OCI-LY3 (cell line): ENCODE results near the gene PPP2R2D.

Experiments used
- CTCF ChIP-seq: fragments of 200-600, 300-600 bp; sonication (generic); IDR thresholded peaks from 2 replicates; pipeline ENCODE4 v1.5.1; 2014; ENCODE audit warnings: antibody characterized with exemption, low read length, low read depth
- EZH2phosphoT487 ChIP-seq: fragments of 200-600 bp; shearing (Covaris generic); IDR thresholded peaks from 2 replicates; pipeline ENCODE4 v1.6.1; 2018; ENCODE audit warnings: antibody characterized with exemption, mixed run types, low read depth

- no peak for TF ChIP-seq CTCF
- no peak for TF ChIP-seq EZH2phosphoT487
These were observed 10.0 kb downstream of the PPP2R2D start for GRCh38 chr10:131910663-131911314.
